DND-41 (cell line): ENCODE measurements around the gene BRIP1.

Source experiments
- EZH2 ChIP-seq: IDR thresholded peaks from 3 replicates; pipeline ENCODE4 v1.6.1; 2012; ENCODE audit warnings: borderline replicate concordance, low read depth, mild to moderate bottlenecking, moderate library complexity, low read length, inconsistent platforms; ENCODE audit not compliant: severe bottlenecking
- TF ChIP-seq, protein P1 (sequence below): IDR thresholded peaks from 2 replicates; pipeline ENCODE4 v1.5.1; 2012; ENCODE audit warnings: borderline replicate concordance, low read length, moderate library complexity, mild to moderate bottlenecking; ENCODE audit not compliant: poor library complexity, severe bottlenecking; ENCODE audit errors: extremely low read depth

GRCh38 chr17:61827649-61828395 lies 35.5 kb downstream of the BRIP1 start:
- TF ChIP-seq, protein P1, sequence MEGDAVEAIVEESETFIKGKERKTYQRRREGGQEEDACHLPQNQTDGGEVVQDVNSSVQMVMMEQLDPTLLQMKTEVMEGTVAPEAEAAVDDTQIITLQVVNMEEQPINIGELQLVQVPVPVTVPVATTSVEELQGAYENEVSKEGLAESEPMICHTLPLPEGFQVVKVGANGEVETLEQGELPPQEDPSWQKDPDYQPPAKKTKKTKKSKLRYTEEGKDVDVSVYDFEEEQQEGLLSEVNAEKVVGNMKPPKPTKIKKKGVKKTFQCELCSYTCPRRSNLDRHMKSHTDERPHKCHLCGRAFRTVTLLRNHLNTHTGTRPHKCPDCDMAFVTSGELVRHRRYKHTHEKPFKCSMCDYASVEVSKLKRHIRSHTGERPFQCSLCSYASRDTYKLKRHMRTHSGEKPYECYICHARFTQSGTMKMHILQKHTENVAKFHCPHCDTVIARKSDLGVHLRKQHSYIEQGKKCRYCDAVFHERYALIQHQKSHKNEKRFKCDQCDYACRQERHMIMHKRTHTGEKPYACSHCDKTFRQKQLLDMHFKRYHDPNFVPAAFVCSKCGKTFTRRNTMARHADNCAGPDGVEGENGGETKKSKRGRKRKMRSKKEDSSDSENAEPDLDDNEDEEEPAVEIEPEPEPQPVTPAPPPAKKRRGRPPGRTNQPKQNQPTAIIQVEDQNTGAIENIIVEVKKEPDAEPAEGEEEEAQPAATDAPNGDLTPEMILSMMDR: no peak
- no peak for TF ChIP-seq EZH2
